NOMO-1 (cell line): Measurements from ENCODE around the gene DNAJC15.
"Not testable (repeated sequence)": the region's sequence is repeated elsewhere in the genome, so short reads cannot be mapped to it uniquely, and the experiment has no call there.

ENCODE experiments used
- DNase-seq, 2 experiments: peaks; one replicate each; lab custom pipeline; 2025; ENCODE audit not compliant: unreplicated experiment in 2 of 2; lab: John Stamatoyannopoulos, UW

DNAJC15 gene

DNA sequence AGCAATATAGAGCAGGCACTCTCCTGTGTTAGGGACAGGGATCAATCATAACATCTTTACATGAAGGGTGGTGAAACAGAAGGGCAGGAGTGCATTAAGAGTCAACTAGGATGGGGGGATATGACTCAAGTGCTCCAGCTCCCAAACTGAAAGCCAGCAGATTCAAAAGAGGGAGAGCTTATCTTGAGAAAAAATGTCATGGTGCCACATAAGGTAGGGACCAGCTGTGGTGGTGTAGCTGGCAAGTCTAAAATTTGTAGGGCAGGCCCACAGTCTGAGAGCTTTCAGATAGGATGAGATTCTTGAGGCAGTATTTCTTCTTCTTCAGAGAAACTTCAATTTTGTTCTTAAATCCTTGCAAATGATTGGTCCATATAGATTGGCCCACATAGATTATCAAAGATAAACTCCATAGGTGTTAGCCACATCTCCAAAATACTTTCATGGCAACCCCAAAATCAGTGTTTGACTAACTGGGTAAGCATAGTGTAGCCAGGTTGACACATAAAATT, 19.1 kb downstream of the DNAJC15 start:
- no peak for DNase-seq

DNA sequence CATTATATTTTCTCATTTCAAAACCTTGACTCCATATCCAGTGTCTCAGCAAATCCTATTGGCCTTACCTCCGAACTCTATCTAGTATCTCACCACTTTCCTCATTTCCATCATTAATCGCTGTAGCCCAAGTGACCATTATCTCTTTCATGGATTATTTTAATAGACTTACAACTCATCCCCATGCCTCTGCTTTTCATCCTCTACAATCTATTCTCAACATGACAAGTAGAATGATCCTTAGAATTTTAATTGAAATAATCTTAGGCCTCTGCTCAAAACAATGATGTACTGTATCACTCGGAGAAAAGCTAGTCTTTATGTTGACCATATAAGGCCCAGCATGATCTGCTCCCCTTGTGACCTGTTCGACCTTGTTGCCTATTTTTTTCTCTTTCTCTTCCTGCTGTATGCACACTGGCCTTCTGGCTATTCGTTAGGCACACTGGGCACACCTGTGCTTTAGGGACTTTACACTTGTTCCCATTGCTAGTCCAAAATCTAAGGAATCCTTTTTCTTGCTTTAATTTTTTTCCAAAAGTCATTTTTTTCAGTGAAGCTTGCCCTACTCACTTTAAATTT, 21.4 kb downstream of the DNAJC15 start:
- no peak for DNase-seq

DNA sequence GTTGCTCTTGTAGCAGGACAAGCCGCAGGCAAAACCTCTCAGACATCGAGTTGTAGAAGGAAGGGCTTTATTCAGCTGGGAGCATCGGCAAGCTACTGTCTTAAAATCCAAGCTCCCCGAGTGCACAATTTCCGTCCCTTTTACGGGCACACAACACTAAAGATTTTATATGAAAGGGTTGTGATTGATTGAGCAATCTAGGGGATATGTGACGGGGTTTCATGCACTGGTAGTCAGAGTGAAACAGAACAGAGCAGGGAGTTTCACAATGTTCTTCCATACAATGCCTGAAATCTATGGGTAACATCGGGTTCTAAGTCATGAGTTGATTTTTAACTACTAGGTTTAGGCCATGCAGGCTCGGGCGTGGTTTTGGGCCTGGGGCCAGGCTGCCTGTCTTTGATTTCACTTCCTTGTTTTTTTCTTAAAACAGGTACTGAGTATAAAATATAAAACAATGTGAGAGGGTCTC, 22.0 kb downstream of the DNAJC15 start:
- peak; percentile 69 to 79 for DNase-seq

DNA sequence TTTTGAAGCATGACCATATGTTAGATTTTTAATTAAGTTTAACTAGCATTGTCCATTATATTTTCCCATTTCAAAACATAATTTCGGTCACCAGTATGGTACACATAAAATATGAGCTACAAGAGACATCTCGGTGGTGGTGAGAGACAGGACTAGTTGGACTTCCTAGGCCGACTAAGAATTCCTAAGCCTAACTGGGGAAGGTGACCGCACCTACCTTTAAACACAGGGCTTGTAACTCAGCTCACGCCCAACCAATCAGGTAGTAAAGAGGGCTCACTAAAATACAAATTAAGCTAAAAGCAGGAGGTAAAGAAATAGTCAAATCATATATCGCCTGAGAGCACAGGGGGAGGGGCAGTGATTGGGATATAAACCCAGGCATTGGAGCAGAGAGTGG, 22.9 kb downstream of the DNAJC15 start:
- DNase-seq = no peak

- DNase-seq = peak in 1 of 2 experiments; percentile 34
These were observed 31.7 kb downstream of the DNAJC15 start for GRCh38 chr13:43054803-43055802.

- DNase-seq = no peak
These were observed 34.4 kb downstream of the DNAJC15 start for GRCh38 chr13:43057653-43058317.

- no peak for DNase-seq
These were observed 34.9 kb downstream of the DNAJC15 start for GRCh38 chr13:43058318-43058674.

GRCh38 chr13:43058831-43059230, 35.4 kb downstream of the DNAJC15 start:
- no peak for DNase-seq

- DNase-seq = not testable (repeated sequence)
These were observed 36.4 kb downstream of the DNAJC15 start for GRCh38 chr13:43059779-43060178.

GRCh38 chr13:43060806-43061205, 37.4 kb downstream of the DNAJC15 start:
- not testable (repeated sequence) for DNase-seq

- no peak for DNase-seq
These were observed 38.3 kb downstream of the DNAJC15 start for GRCh38 chr13:43061496-43062280.

DNA sequence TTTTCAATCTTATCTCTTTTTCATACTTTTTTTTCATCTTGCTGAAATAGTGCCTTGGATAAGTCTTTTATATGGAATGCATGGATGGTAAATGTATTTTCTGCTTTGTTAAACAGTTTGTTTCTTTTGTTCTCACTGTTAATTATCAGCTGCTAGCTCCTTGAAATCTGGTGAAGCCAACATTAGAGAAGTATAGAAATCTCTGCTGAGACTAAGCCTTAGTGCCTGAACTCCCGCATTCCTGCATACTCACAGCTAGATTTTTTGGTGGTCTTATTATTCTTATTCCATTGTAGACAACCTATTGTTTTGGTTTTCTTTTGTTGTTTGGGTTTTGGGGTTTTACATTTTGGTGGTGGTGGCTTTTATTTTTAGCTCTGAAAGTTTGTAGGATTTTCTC, 48.4 kb downstream of the DNAJC15 start:
- no peak for DNase-seq

DNA sequence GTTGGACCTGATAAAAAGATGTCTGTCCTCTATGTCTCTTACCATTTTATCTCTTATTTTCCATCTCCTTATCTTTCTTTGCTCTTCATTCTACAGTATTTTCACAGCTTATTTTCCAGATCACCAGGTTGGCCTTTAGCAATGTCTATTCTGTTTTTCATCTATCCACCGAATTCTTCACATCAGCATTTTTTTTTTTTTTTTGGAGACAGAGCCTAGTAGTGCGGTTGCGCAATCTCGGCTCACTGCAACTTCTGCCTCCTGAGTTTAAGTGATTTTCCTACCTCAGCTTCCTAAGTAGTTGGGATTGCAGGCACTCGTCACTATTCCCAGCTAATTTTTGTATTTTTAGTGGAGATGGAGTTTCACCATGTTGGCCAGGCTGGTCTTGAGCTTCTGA, 49.0 kb downstream of the DNAJC15 start:
- no peak for DNase-seq

- DNase-seq = no peak
These were observed 51.6 kb downstream of the DNAJC15 start for GRCh38 chr13:43074824-43075510.

- not testable (repeated sequence) for DNase-seq
These were observed 52.1 kb downstream of the DNAJC15 start for GRCh38 chr13:43075511-43075902.

- DNase-seq = no peak
These were observed 53.7 kb downstream of the DNAJC15 start for GRCh38 chr13:43077046-43077445.

DNA sequence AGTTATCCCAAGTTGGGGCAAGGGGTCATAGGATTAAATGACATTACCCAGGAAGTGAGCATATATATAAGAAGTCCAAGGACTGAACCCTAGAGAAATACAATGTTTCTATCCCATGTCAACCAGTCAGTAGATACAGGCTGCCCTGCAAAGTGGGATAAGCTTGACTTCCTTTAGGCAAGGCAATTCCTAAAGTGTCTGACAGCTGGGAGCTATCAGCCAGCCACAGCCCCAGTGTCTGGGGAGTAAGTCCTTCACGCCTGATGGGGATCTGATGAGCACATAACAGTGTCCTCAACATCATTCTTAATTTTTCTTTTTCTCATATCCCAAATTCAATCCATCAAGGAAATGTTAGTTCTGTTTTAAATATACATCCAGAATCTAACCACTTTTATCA, 54.1 kb downstream of the DNAJC15 start:
- no peak for DNase-seq

DNA sequence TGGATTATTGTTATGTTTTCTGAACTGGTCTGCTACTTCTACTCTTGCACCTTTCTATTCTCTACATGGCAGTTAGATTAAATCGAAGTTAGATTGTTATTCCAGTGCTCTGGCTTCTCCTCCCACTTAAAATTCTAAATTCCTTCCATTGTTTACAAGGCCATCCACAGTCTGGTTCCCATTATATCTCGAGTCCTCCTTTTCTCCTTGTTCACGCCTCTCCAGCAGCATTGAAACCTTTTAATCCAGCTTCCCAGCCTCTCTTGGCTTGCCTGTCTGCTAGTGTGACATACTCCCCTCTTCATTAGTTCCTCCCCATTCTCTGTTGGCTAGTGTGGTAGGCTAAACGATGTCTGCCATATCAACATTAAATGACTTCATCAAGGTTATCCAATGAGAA, 54.5 kb downstream of the DNAJC15 start:
- no peak for DNase-seq

GRCh38 chr13:43078399-43078798, 55.0 kb downstream of the DNAJC15 start:
- no peak for DNase-seq

GRCh38 chr13:43079392-43079931, 56.1 kb downstream of the DNAJC15 start:
- no peak for DNase-seq
